GM13977 (cell line): ENCODE results near the gene TALDO1.
"Not testable (repeated sequence)": the region's sequence is repeated elsewhere in the genome, so short reads cannot be mapped to it uniquely, and the experiment has no call there.

ENCODE experiments used
- DNase-seq: peaks from one replicate; pipeline ENCODE4 v3.0.0; 2012; ENCODE audit warnings: low spot score
- CTCF ChIP-seq: IDR thresholded peaks from 2 replicates; pipeline ENCODE4 v1.5.1; 2012; ENCODE audit warnings: mild to moderate bottlenecking, control low read depth; ENCODE audit not compliant: insufficient read depth; ENCODE audit errors: extremely low read depth, missing control alignments
- in situ Hi-C: fragments of 300-500 bp; cut with MboI; formaldehyde crosslinking; loops from one replicate; pipeline ENCODE4 v1.12.0; 2022; ENCODE audit warnings: low sequenced_read_pairs, low pct_unique_long_range_greater_than_20kb, mixed read lengths, inconsistent platforms; ENCODE audit not compliant: unreplicated experiment

The TALDO1 gene

GRCh38 chr11:737366-737765 lies 9.9 kb upstream of the TALDO1 start:
- TF ChIP-seq CTCF, result no peak
- in situ Hi-C loops, result no loop called here
- DNase-seq, result no peak

DNA sequence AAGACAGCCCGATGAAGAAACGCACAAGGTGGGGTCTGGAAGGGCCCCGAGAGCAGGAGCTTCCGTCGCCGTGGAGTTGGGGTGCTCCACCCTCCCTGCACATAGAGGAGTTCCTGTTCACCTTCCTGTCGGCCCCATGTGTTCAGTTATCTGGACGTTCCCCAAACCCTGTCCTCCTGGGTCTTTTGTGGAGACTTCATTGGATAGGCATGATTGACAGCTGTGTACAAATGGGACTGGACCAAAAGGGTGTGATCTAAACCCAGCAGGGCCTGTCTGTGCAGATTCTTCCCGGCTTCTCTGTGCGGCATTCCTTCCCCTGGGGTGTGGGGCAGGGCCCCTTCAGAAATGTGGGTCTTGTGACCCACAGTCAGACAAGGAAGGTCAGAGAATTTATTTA lies 9.4 kb upstream of the TALDO1 start:
- in situ Hi-C loops, DNase-seq: not testable (repeated sequence)

DNA sequence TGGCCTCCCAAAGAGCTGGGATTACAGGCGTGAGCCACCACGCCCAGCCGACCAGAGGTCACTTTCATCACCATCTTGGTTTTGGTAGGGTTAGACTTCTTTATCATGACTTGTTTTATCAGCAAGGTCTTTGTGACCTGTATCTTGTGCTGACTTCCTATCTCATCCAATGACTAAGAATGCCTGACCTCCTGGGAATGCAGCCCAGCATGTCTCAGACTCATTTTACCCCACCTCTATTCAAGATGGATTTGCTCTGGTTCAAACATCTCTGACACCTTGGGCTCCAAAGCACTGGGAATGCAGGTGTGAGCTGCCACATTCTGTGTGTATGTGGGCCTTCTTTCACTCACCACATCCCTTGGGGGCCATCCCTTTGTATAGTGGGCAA lies 5.1 kb upstream of the TALDO1 start:
- TF ChIP-seq CTCF, result no peak
- DNase-seq, result no peak
- in situ Hi-C loops, result no loop called here

GRCh38 chr11:742571-743201 lies 4.6 kb upstream of the TALDO1 start:
- in situ Hi-C loops, result no loop called here
- no peak for TF ChIP-seq CTCF
- DNase-seq, result no peak

DNA sequence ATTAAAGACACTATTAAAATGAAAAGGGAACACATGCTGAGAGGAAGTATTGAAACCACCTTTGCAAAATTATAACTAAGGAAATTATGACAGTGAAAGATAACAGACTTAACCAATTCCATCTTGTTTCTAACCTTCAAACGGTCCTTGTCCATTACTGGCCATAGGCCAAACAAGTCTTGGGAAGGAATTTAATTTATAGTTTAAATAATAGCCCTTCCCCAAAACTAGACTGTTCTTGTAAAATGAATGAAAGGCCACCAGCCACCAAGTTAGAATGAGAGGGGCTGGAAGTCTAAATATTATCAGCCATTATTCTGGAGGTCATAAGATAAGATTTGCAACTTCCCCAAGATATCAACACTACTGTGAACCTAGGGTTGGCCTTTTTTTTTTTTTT lies 1.8 kb upstream of the TALDO1 start:
- TF ChIP-seq CTCF, result no peak
- in situ Hi-C loops, result no loop called here
- no peak for DNase-seq

GRCh38 chr11:746289-747157 lies 741 bp upstream of the TALDO1 start:
- TF ChIP-seq CTCF, result no peak
- peak; percentile 56 for DNase-seq
- in situ Hi-C loops, result no loop called here

DNA sequence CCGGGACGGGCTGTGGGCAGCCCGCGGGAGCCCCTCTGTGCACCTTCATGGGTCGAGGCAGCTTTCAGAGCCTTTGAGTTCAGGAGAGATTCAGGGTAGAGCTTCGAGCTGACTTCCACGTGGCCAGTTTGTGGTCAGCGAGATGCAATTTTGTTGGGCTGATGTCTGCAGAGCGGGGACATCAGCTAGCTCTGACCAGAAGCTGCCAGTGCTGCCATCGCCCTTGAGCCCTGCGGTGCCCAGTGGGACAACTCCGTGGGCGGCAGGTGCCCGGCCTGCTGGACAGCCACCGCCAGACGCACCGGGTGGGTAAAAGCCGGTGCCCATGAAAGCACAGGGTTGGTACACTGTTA lies 719 bp downstream of the TALDO1 start:
- in situ Hi-C loops, result no loop called here
- DNase-seq, result no peak
- no peak for TF ChIP-seq CTCF
